H1 (cell line): ENCODE measurements around the gene PPP1R12B. TPM values are rescaled to one million over a fixed set of nuclear protein-coding genes. Genes with fewer than 3 reads are reported as not detected.

Source experiments
- CTCF ChIA-PET: fragments of 300-600 bp; sonication (Branson Sonifier 250); formaldehyde crosslinking; loops from one replicate; lab custom pipeline; 2021; ENCODE audit not compliant: partially characterized antibody; lab: Charles Lee
- POLR2A ChIA-PET: fragments of 300-600 bp; sonication (Branson Sonifier 250); formaldehyde crosslinking; loops from one replicate; lab custom pipeline; 2021; ENCODE audit warnings: inconsistent platforms; ENCODE audit not compliant: partially characterized antibody; lab: Charles Lee
- DNase-seq, 2 experiments: peaks; one replicate each; pipeline versions ENCODE4 v3.0.0 to v3.0.0-alpha.2; 2010 to 2022; ENCODE audit warnings: low spot score in 2 of 2, low read depth in 1 of 2, mixed read lengths in 1 of 2
- FAIRE-seq: peaks from 2 replicates; lab custom pipeline; 2011; peaks lifted over from hg19 to GRCh38; lab: Jason Lieb, UNC
- H2AFZ ChIP-seq: 2 replicates; pipeline ENCODE4 v1.8.1; 2012; ENCODE audit warnings: low read length, inconsistent platforms
- H2AK5ac ChIP-seq: 2 replicates; pipeline ENCODE4 v1.6.1; 2013; ENCODE audit warnings: low read depth, low read length
- H2BK120ac ChIP-seq: replicated peaks from 2 replicates; pipeline ENCODE3; 2013; ENCODE audit warnings: low read depth, low read length, inconsistent platforms
- H2BK12ac ChIP-seq: 2 replicates; pipeline ENCODE4 v1.6.1; 2013; ENCODE audit warnings: low read depth, low read length
- H2BK15ac ChIP-seq: 2 replicates; pipeline ENCODE4 v1.6.1; 2013; ENCODE audit warnings: low read length
- H2BK20ac ChIP-seq: 2 replicates; pipeline ENCODE4 v1.6.1; 2013; ENCODE audit warnings: low read length
- H2BK5ac ChIP-seq: 2 replicates; pipeline ENCODE4 v1.6.1; 2013; ENCODE audit warnings: low read depth, low read length
- H3K14ac ChIP-seq: 2 replicates; pipeline ENCODE4 v1.6.1; 2013; ENCODE audit warnings: inconsistent platforms; ENCODE audit not compliant: insufficient read length
- H3K18ac ChIP-seq: 2 replicates; pipeline ENCODE4 v1.6.1; 2013; ENCODE audit warnings: low read length; ENCODE audit errors: extremely low read depth
- H3K23ac ChIP-seq: 2 replicates; pipeline ENCODE4 v1.6.1; 2013; ENCODE audit warnings: inconsistent platforms; ENCODE audit not compliant: insufficient read length
- H3K23me2 ChIP-seq: 2 replicates; pipeline ENCODE4 v1.6.1; 2013; ENCODE audit warnings: low read depth, low read length
- H3K27ac ChIP-seq: 2 replicates; pipeline ENCODE4 v1.6.1; 2011; ENCODE audit warnings: low read depth, low read length, inconsistent platforms
- H3K27me3 ChIP-seq, 4 experiments: replicated peaks in 1 of 4; 1 replicate in 1 of 4; 2 replicates in 3 of 4; pipeline versions ENCODE4 v1.6.1 to v1.8.1; 2011 to 2013; ENCODE audit warnings: low read length in 3 of 4, mild to moderate bottlenecking in 3 of 4, inconsistent platforms in 2 of 4, mixed read lengths in 2 of 4, moderate library complexity in 1 of 4; ENCODE audit not compliant: control insufficient read depth in 3 of 4, insufficient read depth in 3 of 4; ENCODE audit errors: extremely low read depth in 1 of 4
- H3K36me3 ChIP-seq, 4 experiments: 2 replicates each; pipeline versions ENCODE4 v1.6.1 to v1.8.1; 2011 to 2013; ENCODE audit warnings: mild to moderate bottlenecking in 4 of 4, low read length in 3 of 4, moderate library complexity in 2 of 4, control low read depth in 1 of 4, inconsistent platforms in 1 of 4; ENCODE audit not compliant: insufficient read depth in 4 of 4, control insufficient read depth in 2 of 4
- H3K4ac ChIP-seq: replicated peaks from 2 replicates; pipeline ENCODE3; 2013; ENCODE audit warnings: low read length, low read depth, mixed read lengths, inconsistent platforms; ENCODE audit not compliant: insufficient read length
- H3K4me1 ChIP-seq, 4 experiments: replicated peaks in 1 of 4; 1 replicate in 1 of 4; 2 replicates in 3 of 4; pipeline versions ENCODE4 v1.6.1 to v1.8.1; 2011 to 2013; ENCODE audit warnings: low read length in 3 of 4, inconsistent platforms in 2 of 4, mixed read lengths in 1 of 4; ENCODE audit not compliant: insufficient read depth in 4 of 4, control insufficient read depth in 3 of 4
- H3K4me2 ChIP-seq, 2 experiments: 2 replicates each; pipeline versions ENCODE4 v1.6.1 to v1.8.1; 2011 to 2013; ENCODE audit warnings: low read depth in 2 of 2, low read length in 2 of 2, control low read depth in 1 of 2, inconsistent platforms in 1 of 2, mild to moderate bottlenecking in 1 of 2; ENCODE audit not compliant: insufficient read depth in 1 of 2
- H3K4me3 ChIP-seq, 4 experiments: fragments of 200-600, 300-600 bp in 1 of 4; sonication (generic), shearing (Covaris generic), sonication (Bioruptor Twin) in 1 of 4; 2 replicates each; pipeline versions ENCODE4 v1.5.1 to v1.8.1; 2011 to 2016; ENCODE audit warnings: low read length in 4 of 4, low read depth in 3 of 4, control low read depth in 2 of 4, inconsistent platforms in 2 of 4, mild to moderate bottlenecking in 2 of 4, mixed read lengths in 1 of 4, moderate library complexity in 1 of 4; ENCODE audit not compliant: insufficient read depth in 2 of 4; ENCODE audit errors: extremely low read depth in 1 of 4
- H3K56ac ChIP-seq: replicated peaks from 2 replicates; pipeline ENCODE3; 2013; ENCODE audit warnings: low read depth, mild to moderate bottlenecking, mixed read lengths, low read length, inconsistent platforms; ENCODE audit not compliant: insufficient read length
- H3K79me1 ChIP-seq: 2 replicates; pipeline ENCODE4 v1.6.1; 2013; ENCODE audit warnings: low read depth, low read length, control low read depth
- H3K79me2 ChIP-seq, 2 experiments: 2 replicates each; pipeline versions ENCODE4 v1.6.1 to v1.8.1; 2012 to 2013; ENCODE audit warnings: low read length in 2 of 2, mild to moderate bottlenecking in 2 of 2, inconsistent platforms in 1 of 2; ENCODE audit not compliant: insufficient read depth in 2 of 2, control insufficient read depth in 1 of 2
- H3K9ac ChIP-seq, 4 experiments: replicated peaks in 1 of 4; 1 replicate in 1 of 4; 2 replicates in 3 of 4; pipeline versions ENCODE4 v1.6.1 to v1.8.1; 2011 to 2013; ENCODE audit warnings: low read depth in 3 of 4, low read length in 3 of 4, control low read depth in 2 of 4, mild to moderate bottlenecking in 2 of 4, moderate library complexity in 2 of 4, inconsistent platforms in 1 of 4; ENCODE audit errors: extremely low read depth in 1 of 4
- H3K9me3 ChIP-seq, 2 experiments: 2 replicates each; pipeline versions ENCODE4 v1.6.1 to v1.8.1; 2012 to 2013; ENCODE audit warnings: mild to moderate bottlenecking in 2 of 2, moderate library complexity in 2 of 2, control low read depth in 1 of 2, inconsistent platforms in 1 of 2, low read depth in 1 of 2, low read length in 1 of 2, mixed read lengths in 1 of 2; ENCODE audit not compliant: insufficient read depth in 2 of 2
- H4K20me1 ChIP-seq, 2 experiments: replicated peaks in 1 of 2; 2 replicates each; pipeline versions ENCODE3 to v1.8.1; 2011 to 2013; ENCODE audit warnings: inconsistent platforms in 2 of 2, low read length in 2 of 2, mild to moderate bottlenecking in 1 of 2; ENCODE audit not compliant: insufficient read depth in 2 of 2, control insufficient read depth in 1 of 2
- H4K5ac ChIP-seq: 2 replicates; pipeline ENCODE4 v1.6.1; 2013; ENCODE audit warnings: low read length, low read depth, mixed read lengths, inconsistent platforms; ENCODE audit not compliant: insufficient read length
- H4K8ac ChIP-seq: 2 replicates; pipeline ENCODE4 v1.8.0; 2013; ENCODE audit warnings: mild to moderate bottlenecking, moderate library complexity, low read length, inconsistent platforms; ENCODE audit not compliant: insufficient read depth; ENCODE audit errors: extremely low read depth
- H4K91ac ChIP-seq: replicated peaks from 2 replicates; pipeline ENCODE3; 2013; ENCODE audit warnings: low read length, mixed read lengths, inconsistent platforms; ENCODE audit not compliant: insufficient read length
- CBX5 ChIP-seq: fragments of 300-800, 300-1000 bp; sonication (generic); IDR thresholded peaks from 2 replicates; pipeline ENCODE4 v1.7.1; 2016; ENCODE audit warnings: antibody characterized with exemption, low read length, low read depth
- CBX8 ChIP-seq: fragments of 300-800, 300-1000 bp; sonication (generic); IDR thresholded peaks from 2 replicates; pipeline ENCODE4 v1.7.1; 2016; ENCODE audit warnings: low read depth, low read length, borderline replicate concordance
- RFX5 ChIP-seq: IDR thresholded peaks from 2 replicates; pipeline ENCODE4 v1.6.1; 2011; ENCODE audit warnings: low read depth, low read length, improper control_type of control experiment, borderline replicate concordance
- WGBS, 2 experiments: shearing (Covaris generic) in 1 of 2; methylation state at CpG; one replicate each; pipeline versions ENCODE4 v1.1.6 to v1.1.7; 2013 to 2015; ENCODE audit warnings: low lambda C conversion rate in 2 of 2, mixed read lengths in 2 of 2, inconsistent platforms in 1 of 2, low coverage in 1 of 2, missing lambda C conversion rate in 1 of 2; ENCODE audit not compliant: insufficient replicate concordance in 2 of 2, insufficient coverage in 1 of 2, insufficient read length in 1 of 2; ENCODE audit errors: extremely low coverage in 1 of 2, missing lambda C conversion rate in 1 of 2; 5-methylcytosine and 5-hydroxymethylcytosine counted together
- polyA plus RNA-seq, 7 experiments: library from polyadenylated mRNA; depleted of rRNA in 3 of 7; stranded (reverse) in 5 of 7; unstranded in 2 of 7; fragments of >200 nt in 5 of 7; fragments of 200-250 nt in 2 of 7; gene quantifications; 1 replicate in 5 of 7; 2 replicates in 1 of 7; 4 replicates in 1 of 7; pipeline versions ENCODE4 v1.2.1 to v1.2.3, GENCODE V29; 2011 to 2013; ENCODE audit warnings: missing spikeins in 2 of 7, mixed read lengths in 2 of 7
- total RNA-seq: library from RNA; stranded (reverse); fragmentation: NEBNext Ultra II Directional; extraction: Animal tissue kit (Norgen Biotek cat#: 25700); gene quantifications from 2 replicates; pipeline ENCODE4 v1.2.1, GENCODE V29; 2021

The PPP1R12B gene
- total and polyA plus RNA-seq, 2 of the 8 experiments (the other 6 are each of a cell fraction or from before 2014, with no cell fraction given), result 7.9 to 18.7 TPM

DNA sequence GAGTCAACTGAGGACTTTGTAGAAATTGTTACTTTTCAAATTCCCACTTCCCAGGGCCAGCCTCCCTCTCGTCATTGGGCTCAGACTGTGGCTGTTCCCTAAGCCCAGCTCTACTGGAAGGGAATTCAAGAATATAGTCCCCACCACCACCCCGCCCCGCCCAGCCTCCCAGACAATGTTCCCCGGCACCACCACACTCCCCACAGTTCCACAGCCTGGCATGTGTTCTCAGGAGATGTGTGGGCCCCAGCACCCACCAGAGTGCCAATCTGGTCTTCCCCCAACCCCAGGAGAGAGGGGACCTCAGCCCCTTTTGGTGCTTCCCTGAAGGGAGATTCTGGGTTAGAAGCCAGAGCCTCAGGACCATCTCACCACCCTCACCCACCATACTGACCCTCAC, 241.6 kb downstream of the PPP1R12B start:
- Histone ChIP-seq H3K79me1 (no peaks in the 10 kb centered on the region), H4K8ac (no peak overlapping the region), H3K4me3 (no peak overlapping the region), H3K14ac (no peak overlapping the region), H4K20me1 (no peaks in the 10 kb centered on the region), H3K36me3 (no peaks in the 10 kb centered on the region), H3K27me3 (no peaks in the 10 kb centered on the region; a peak in 1 of 7 replicates), H2AK5ac (no peak overlapping the region), H3K9me3 (no peaks in the 10 kb centered on the region), H3K4me2 (no peak overlapping the region), H2AFZ (no peak overlapping the region), H3K4me1 (no peaks in the 10 kb centered on the region), H4K91ac (no peak overlapping the region), H2BK15ac (no peak overlapping the region), H2BK5ac (no peak overlapping the region), H3K56ac (no peak overlapping the region), H2BK20ac (no peak overlapping the region), H3K23me2 (no peaks in the 10 kb centered on the region), H2BK120ac (no peak overlapping the region), H3K79me2 (no peaks in the 10 kb centered on the region), H3K4ac (no peak overlapping the region), H3K23ac (no peak overlapping the region), H2BK12ac (no peak overlapping the region), H4K5ac (no peak overlapping the region), H3K27ac (no peak overlapping the region), H3K9ac (no peak overlapping the region), H3K18ac (no peak overlapping the region)
- 94% methylated on average over 4 of the region's 4 CpGs; no CpG with 5 or more reads in 1 of the 2 experiments for WGBS, 2 experiments
- CTCF ChIA-PET, result interaction anchor here (0.6 to 4.7 kb wide), 10 partner anchors 11 to 433 kb away, joined by 3 to 24 read pairs (median 5); no protein-coding TSS in a partner anchor
- FAIRE-seq, result no peak
- DNase-seq, result no peak
- TF ChIP-seq RFX5 (no peak), CBX8 (no peak), CBX5 (no peak)
- POLR2A ChIA-PET, result interaction anchor here (1.1 kb wide), 1 partner anchor 17 kb away, joined by 3 read pairs; no protein-coding TSS in a partner anchor
